Pancreas (tissue), 10 donors: ENCODE data around the gene PCYOX1L. TPM values are rescaled to one million over a fixed set of nuclear protein-coding genes. Genes with fewer than 3 reads are reported as not detected.

Experiments
- ATAC-seq, 4 donors: fragments of 200-7000 bp; cut with Tn5 transposase; one replicate each; pipeline versions ENCODE4 v1.8.0 to v1.9.1; 2020; ENCODE audit warnings: mild to moderate bottlenecking in 4 of 4, moderate library complexity in 4 of 4
- DNase-seq, 6 donors: peaks; one replicate each; pipeline ENCODE4 v3.0.0-alpha.2; 2020
- FAIRE-seq: peaks from 2 replicates; lab custom pipeline; 2012; peaks lifted over from hg19 to GRCh38; lab: Jason Lieb, UNC
- H3K27ac ChIP-seq, 4 donors: fragments of 200-600 bp; sonication (generic); 1 replicate in 3 of 4; 2 replicates in 1 of 4; pipeline versions ENCODE4 v1.5.0 to v1.8.0; 2020
- H3K27me3 ChIP-seq, 4 donors: fragments of 200-600 bp; one replicate each; pipeline ENCODE4 v1.8.0; 2021
- H3K36me3 ChIP-seq, 3 donors: fragments of 200-600 bp; sonication (generic) in 1 of 3; one replicate each; pipeline versions ENCODE4 v1.5.0 to v1.8.0; 2020 to 2021
- H3K4me1 ChIP-seq, 3 donors: fragments of 200-600 bp; one replicate each; pipeline ENCODE4 v1.8.0; 2021
- H3K4me3 ChIP-seq, 4 donors: fragments of 200-600 bp; sonication (generic) in 2 of 4; one replicate each; pipeline versions ENCODE4 v1.5.0 to v1.8.0; 2020 to 2021
- H3K9me3 ChIP-seq, 4 donors: fragments of 200-600 bp; one replicate each; pipeline ENCODE4 v1.8.0; 2021
- WGBS, 2 donors: extraction: QIAGEN DNeasy Blood & Tissue Kit; methylation state at CpG; one replicate each; pipeline ENCODE4 v1.1.7; 2013; 5-methylcytosine and 5-hydroxymethylcytosine counted together
- intact Hi-C, 3 donors: fragments of 100-400 bp; cut with DNase I; formaldehyde crosslinking; loops; one replicate each; pipeline versions ENCODE4 v1.11.1 to v1.14.2; 2022
- polyA plus RNA-seq, 2 donors: library from polyadenylated mRNA; stranded (reverse); fragments of 200-250 nt; gene quantifications; one replicate each; pipeline ENCODE4 v1.2.3, GENCODE V29; 2013
- total RNA-seq, 6 donors: library from RNA; stranded (reverse); fragmentation: NEBNext Ultra II Directional in 4 of 6; extraction: Animal tissue kit (Norgen Biotek cat#: 25700) in 4 of 6; gene quantifications; one replicate each; pipeline versions ENCODE4 v1.2.1 to v1.2.4, GENCODE V29; 2021 to 2023
- TF ChIP-seq, protein P1 (sequence below), 4 donors: fragments of 200-600 bp; sonication (generic) in 3 of 4; IDR thresholded peaks; one replicate each; pipeline versions ENCODE4 v1.5.0 to v1.8.0; 2021; ENCODE audit warnings: antibody characterized with exemption in 4 of 4
- donor health status: healthy with polysubstance abuse.
- donor health status: DM: no; HTN: no; CAD: no; lungs with moderate emphysema.
- donor health status: DM: no; HTN: no; CAD: no.
- donor health status: control.
- donor health status: control.
- donor health status: Bipolar disorder and iron deficiency.
- donor health status: DM: yes; HTN: yes; CAD: no.
- donor health status: DM: no; HTN: no; CAD: no.
- donor health status: DM: no; HTN: no; CAD: no.
- donor health status: DM: yes; HTN: yes; CAD: no.

Gene PCYOX1L
- total and polyA plus RNA-seq, 8 donors, result 2.1 to 11.5 (median 3.8) TPM

DNA sequence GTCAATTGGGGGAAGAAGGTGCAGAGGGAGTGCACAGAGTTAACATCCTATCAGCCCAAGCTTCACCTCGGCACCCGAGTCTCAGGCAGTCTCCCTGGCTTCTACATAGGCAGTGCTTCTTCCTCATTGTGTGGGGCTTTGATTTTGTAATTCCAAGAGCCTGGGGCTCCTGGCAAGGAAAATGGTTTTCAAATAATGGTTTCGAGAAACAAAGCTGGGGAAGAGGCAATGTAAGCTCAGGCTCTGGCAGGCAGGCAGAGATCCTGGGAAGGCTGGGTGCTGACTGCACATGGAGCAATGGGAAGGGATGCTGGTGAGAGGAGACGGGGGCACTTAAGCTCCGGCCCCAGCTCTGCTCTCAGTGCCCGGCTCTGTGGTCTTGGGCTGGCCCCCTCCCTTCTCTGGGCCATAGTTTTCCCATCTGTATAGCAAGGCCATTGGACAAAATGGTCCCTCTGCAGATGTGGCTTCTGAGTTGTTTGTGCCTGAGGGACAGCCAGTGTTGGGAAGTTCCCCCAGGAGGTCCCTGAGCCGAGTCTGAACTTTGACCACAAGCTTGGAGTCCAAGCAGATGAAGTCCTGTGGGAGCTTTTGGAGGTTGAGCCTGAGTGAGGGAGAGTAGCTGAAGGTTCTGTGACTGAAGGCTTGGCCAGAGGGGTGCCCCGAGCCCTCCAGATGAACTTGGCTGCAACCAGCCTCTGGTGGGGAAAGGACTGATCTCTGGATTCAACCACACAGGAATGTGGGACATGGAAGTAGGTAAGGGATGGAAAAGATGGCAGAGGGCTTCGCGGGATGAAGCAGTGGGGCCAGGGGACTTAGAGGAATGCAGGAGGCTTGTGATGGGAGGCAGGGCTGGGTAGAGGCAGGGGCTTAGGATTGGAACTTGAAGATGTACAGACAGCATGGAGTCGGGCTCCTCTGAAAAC, 49.7 kb downstream of the PCYOX1L start:
- intact Hi-C loops, result no loop called here
- WGBS, 2 donors, result 67 to 73% methylated on average over 11 of the region's 11 CpGs
- TF ChIP-seq, protein P1, sequence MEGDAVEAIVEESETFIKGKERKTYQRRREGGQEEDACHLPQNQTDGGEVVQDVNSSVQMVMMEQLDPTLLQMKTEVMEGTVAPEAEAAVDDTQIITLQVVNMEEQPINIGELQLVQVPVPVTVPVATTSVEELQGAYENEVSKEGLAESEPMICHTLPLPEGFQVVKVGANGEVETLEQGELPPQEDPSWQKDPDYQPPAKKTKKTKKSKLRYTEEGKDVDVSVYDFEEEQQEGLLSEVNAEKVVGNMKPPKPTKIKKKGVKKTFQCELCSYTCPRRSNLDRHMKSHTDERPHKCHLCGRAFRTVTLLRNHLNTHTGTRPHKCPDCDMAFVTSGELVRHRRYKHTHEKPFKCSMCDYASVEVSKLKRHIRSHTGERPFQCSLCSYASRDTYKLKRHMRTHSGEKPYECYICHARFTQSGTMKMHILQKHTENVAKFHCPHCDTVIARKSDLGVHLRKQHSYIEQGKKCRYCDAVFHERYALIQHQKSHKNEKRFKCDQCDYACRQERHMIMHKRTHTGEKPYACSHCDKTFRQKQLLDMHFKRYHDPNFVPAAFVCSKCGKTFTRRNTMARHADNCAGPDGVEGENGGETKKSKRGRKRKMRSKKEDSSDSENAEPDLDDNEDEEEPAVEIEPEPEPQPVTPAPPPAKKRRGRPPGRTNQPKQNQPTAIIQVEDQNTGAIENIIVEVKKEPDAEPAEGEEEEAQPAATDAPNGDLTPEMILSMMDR (IDR thresholded peaks at IDR 0.05), result no peak
- no peaks in the 10 kb centered on the region for H3K36me3 ChIP-seq
- peak overlapping the region in 1 of 4 donors; percentile 4 for H3K27ac ChIP-seq
- H3K4me1 ChIP-seq, result no peaks in the 10 kb centered on the region
- DNase-seq (no peak), ATAC-seq (no peak), FAIRE-seq (no peak)
- no peaks in the 10 kb centered on the region for H3K27me3 ChIP-seq
- no peaks in the 10 kb centered on the region for H3K9me3 ChIP-seq
- peak overlapping the region in 1 of 4 donors; percentile 23 for H3K4me3 ChIP-seq

DNA sequence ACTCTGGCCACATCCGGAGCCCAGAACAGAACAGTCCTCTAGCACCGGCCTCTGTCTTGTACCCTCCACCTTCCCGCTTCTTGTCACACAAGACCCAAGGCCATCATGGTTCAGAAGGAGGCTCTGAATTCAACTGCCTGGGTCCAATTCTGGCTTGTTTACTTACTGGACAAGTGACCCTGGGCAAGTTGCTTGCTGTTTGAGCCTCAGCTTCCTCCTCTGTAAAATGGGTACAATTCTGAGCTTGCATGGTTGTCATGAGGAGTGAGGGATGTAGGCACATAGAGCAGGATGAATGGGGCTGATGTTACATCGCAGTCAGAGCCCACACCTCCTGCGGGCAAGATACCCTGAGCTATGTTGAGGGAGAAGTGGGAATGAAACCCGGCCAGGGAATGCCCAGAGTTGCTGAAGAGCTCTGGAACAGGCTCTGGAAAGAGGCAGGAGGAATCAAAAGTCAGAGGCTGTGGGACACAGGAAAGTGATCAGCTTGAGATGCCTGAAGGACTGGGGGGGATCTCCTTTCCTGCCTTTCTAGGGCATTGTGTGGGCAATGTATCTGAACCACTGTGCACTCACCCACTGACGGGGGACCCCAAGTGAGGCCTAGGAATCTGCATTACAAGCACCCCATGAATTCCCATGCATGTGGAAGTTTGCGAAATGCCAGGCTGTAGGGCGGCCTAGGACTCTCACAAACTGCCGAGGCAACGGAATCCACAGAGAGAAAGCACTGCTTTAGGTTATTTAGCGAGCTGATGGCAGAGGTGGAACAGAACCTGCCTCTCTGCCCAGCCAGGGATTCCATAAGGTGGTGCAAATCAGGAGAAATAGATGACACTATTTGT, 50.6 kb downstream of the PCYOX1L start:
- no peaks in the 10 kb centered on the region for H3K27me3 ChIP-seq
- DNase-seq, result no peak
- 85 to 91% methylated on average over 12 of the region's 12 CpGs for WGBS, 2 donors
- no peaks in the 10 kb centered on the region for H3K36me3 ChIP-seq
- intact Hi-C loops, result no loop called here
- H3K27ac ChIP-seq, result no peak overlapping the region
- no peaks in the 10 kb centered on the region for H3K4me1 ChIP-seq
- no peak for ATAC-seq
- no peak for FAIRE-seq
- no peaks in the 10 kb centered on the region for H3K9me3 ChIP-seq
- TF ChIP-seq, protein P1 (IDR thresholded peaks at IDR 0.05), result no peak
- H3K4me3 ChIP-seq, result peak overlapping the region in 2 of 4 donors; percentile 4 to 23

DNA sequence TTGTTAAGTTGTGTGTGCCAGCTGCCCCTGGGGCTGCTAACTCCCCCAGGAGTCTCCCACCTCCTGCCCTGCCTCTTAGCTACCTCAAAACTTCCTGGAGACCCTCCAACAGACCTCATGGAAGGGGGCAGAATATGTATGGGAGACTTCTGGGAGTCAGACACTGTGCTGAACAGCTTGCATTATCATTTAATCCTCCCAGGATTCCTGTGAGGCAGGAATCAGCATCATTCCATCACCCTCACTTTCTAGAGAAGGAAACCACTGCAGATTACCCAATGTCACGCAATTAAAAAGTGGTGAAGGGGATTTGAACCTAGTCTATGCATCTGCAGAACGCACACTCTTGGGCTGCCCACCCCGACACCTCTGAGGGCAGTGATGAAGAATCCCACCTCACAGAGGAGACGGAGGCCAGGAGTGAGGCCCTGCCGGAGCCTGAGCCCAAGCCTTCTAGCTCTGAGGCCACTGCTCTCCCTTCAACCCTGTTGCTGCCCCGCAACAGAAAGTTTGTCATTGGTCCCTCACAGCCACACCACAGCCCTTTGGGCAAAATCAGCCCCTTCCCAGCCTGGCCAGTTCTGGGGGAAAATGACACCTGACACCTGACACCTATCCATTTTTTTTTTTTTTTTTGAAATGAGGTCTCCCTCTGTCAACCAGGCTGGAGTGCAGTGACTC, 51.6 kb downstream of the PCYOX1L start:
- Histone ChIP-seq H3K36me3 (no peaks in the 10 kb centered on the region), H3K4me3 (peak overlapping the region in 2 of 4 donors; percentile 4 to 7), H3K4me1 (no peaks in the 10 kb centered on the region), H3K27me3 (no peaks in the 10 kb centered on the region), H3K27ac (no peak overlapping the region), H3K9me3 (no peaks in the 10 kb centered on the region)
- FAIRE-seq (no peak), ATAC-seq (no peak), DNase-seq (no peak)
- TF ChIP-seq, protein P1 (IDR thresholded peaks at IDR 0.05), result no peak
- intact Hi-C loops, result no loop called here
- 84 to 87% methylated on average over 6 of the region's 6 CpGs for WGBS, 2 donors

DNA sequence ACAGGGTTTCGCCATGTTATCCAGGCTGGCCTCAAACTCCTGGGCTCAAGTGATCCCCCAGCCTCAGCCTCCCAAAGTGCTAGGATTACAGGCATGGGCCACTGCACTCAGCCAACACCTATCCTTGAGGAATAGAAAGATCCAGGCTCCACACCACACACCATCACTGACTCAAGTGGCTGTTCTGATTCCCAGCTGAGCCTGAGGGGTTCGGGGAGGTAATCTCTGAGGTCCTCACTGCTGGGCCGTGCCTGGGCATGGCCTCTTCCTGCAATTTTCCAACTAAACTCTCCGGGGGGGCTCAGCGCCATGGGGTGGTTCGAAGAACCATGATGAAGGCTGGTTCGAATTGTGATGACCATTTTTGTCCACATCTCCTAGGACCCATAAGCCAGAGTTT, 52.2 kb downstream of the PCYOX1L start:
- no peak for ATAC-seq
- Histone ChIP-seq H3K4me3 (no peak overlapping the region), H3K9me3 (no peaks in the 10 kb centered on the region), H3K36me3 (no peaks in the 10 kb centered on the region), H3K4me1 (no peaks in the 10 kb centered on the region), H3K27me3 (no peaks in the 10 kb centered on the region), H3K27ac (no peak overlapping the region)
- intact Hi-C loops, result no loop called here
- WGBS, 2 donors, result 82 to 84% methylated on average over 7 of the region's 7 CpGs
- TF ChIP-seq, protein P1 (IDR thresholded peaks at IDR 0.05), result no peak
- DNase-seq, result no peak
- FAIRE-seq, result no peak
